Chondrocyte (in vitro differentiated cells): ENCODE measurements around the gene PRUNE2. TPM values are rescaled to one million over a fixed set of nuclear protein-coding genes. Genes with fewer than 3 reads are reported as not detected.

Experiments used
- DNase-seq: peaks from one replicate; pipeline ENCODE4 v3.0.0; 2021; ENCODE audit warnings: mixed read lengths, low spot score
- H3K27ac Mint-ChIP-seq: one replicate; pipeline ENCODE4 v1.8.0; 2021; ENCODE audit warnings: mild to moderate bottlenecking, moderate library complexity, mixed read lengths; ENCODE audit not compliant: unreplicated experiment
- H3K27me3 Mint-ChIP-seq: 2 replicates; pipeline ENCODE4 v1.8.0; 2021; ENCODE audit warnings: low read depth, mixed read lengths
- H3K36me3 Mint-ChIP-seq: 2 replicates; pipeline ENCODE4 v1.8.0; 2021; ENCODE audit warnings: low read depth, mixed read lengths
- H3K4me1 Mint-ChIP-seq: 2 replicates; pipeline ENCODE4 v1.8.0; 2021; ENCODE audit warnings: low read depth, mild to moderate bottlenecking, mixed read lengths
- H3K4me3 Mint-ChIP-seq: one replicate; pipeline ENCODE4 v1.8.0; 2021; ENCODE audit warnings: mild to moderate bottlenecking, moderate library complexity, mixed read lengths; ENCODE audit not compliant: unreplicated experiment
- H3K9me3 Mint-ChIP-seq: 2 replicates; pipeline ENCODE4 v1.8.0; 2021; ENCODE audit warnings: low read depth, mixed read lengths
- total RNA-seq: library from RNA; stranded (reverse); gene quantifications from 3 replicates; pipeline ENCODE4 v1.2.1, GENCODE V29; 2021
- TF ChIP-seq, protein P1 (sequence below): fragments of 200-600 bp; sonication (generic); IDR thresholded peaks from 2 replicates; pipeline ENCODE4 v1.5.0; 2021; ENCODE audit warnings: antibody characterized with exemption, mild to moderate bottlenecking, moderate library complexity

PRUNE2 gene
- total RNA-seq, 1 donor from 2014 or later: 10.5 TPM

DNA sequence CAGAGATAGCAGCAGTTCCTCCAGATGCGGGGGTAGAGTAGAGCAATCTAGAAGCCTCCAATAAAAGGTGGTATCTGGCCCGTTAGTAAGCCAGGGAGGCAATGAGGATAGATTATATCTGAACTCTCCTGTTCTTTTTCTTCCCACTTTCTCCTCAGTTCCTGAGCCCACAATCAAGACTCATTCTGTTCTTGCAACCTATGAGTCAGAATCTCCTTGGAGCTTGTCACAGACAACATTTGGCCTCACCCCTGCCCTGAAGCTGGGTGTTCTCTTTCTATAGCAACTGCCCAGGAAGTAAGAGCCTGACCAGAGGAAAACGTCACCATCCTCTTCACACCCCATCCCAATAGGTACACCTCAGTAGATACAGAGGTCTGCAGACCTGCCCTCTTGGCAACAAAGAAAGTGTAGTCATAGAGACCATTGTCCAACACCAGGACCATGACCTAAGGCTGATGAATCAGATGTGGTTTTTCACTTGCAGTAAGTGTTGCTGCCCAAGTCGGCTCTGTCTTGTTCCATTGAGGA, 218.0 kb downstream of the PRUNE2 start:
- H3K9me3 Mint-ChIP-seq: no peaks in the 10 kb centered on the region
- no peak overlapping the region for H3K27ac Mint-ChIP-seq
- peaks cover 6% of the 10 kb centered on the region for H3K4me1 Mint-ChIP-seq
- TF ChIP-seq, protein P1, sequence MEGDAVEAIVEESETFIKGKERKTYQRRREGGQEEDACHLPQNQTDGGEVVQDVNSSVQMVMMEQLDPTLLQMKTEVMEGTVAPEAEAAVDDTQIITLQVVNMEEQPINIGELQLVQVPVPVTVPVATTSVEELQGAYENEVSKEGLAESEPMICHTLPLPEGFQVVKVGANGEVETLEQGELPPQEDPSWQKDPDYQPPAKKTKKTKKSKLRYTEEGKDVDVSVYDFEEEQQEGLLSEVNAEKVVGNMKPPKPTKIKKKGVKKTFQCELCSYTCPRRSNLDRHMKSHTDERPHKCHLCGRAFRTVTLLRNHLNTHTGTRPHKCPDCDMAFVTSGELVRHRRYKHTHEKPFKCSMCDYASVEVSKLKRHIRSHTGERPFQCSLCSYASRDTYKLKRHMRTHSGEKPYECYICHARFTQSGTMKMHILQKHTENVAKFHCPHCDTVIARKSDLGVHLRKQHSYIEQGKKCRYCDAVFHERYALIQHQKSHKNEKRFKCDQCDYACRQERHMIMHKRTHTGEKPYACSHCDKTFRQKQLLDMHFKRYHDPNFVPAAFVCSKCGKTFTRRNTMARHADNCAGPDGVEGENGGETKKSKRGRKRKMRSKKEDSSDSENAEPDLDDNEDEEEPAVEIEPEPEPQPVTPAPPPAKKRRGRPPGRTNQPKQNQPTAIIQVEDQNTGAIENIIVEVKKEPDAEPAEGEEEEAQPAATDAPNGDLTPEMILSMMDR: no peak
- H3K36me3 Mint-ChIP-seq: no peaks in the 10 kb centered on the region
- H3K4me3 Mint-ChIP-seq: no peak overlapping the region
- DNase-seq: no peak
- H3K27me3 Mint-ChIP-seq: peaks cover 18% of the 10 kb centered on the region

DNA sequence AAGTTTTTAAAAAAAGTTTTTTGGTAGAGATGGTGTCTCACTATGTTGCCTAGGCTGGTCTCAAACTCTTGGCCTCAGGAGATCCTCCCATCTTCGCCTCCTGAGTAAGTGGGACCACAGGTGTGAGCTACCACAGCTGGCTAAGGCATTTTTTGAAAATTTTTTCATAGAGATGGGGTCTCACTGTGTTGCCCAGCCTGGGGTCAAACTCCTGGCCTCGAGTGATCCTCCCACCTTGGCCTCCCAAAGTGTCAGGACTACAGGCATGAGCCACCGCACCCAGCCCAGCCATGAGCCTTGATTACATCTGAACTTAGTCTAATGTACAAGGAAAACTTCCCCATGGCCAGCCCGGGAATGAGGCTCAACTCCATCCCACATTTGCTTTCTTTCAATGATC, 219.2 kb downstream of the PRUNE2 start:
- TF ChIP-seq, protein P1: no peak
- peaks cover 13% of the 10 kb centered on the region for H3K27me3 Mint-ChIP-seq
- no peak overlapping the region for H3K27ac Mint-ChIP-seq
- no peaks in the 10 kb centered on the region for H3K36me3 Mint-ChIP-seq
- no peak for DNase-seq
- H3K4me3 Mint-ChIP-seq: no peak overlapping the region
- no peaks in the 10 kb centered on the region for H3K9me3 Mint-ChIP-seq
- peaks cover 6% of the 10 kb centered on the region for H3K4me1 Mint-ChIP-seq

DNA sequence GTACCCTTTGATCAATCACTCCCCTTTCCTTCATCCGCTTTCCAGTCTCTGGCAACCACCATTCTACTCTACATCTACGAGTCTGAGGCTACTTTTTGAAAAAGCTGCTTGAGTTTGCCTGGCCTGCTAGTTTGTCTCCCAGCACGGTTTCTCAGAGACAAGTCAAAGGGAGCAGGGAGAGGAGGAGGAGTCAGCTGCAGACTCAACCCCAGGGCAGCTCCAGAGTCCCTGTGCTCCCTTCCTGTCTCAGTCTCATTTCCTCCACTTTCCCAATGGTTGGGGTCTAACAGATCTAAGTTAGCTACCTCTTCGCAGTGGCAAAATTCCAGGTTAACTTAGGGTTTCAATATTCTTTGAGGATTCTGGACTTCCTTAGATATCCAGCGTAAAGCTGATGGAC, 221.7 kb downstream of the PRUNE2 start:
- no peak for DNase-seq
- Mint-ChIP-seq H3K4me3 (no peak overlapping the region), H3K4me1 (peaks cover 6% of the 10 kb centered on the region), H3K27me3 (peaks cover 1% of the 10 kb centered on the region), H3K27ac (no peak overlapping the region), H3K9me3 (no peaks in the 10 kb centered on the region), H3K36me3 (no peaks in the 10 kb centered on the region)
- TF ChIP-seq, protein P1: no peak

DNA sequence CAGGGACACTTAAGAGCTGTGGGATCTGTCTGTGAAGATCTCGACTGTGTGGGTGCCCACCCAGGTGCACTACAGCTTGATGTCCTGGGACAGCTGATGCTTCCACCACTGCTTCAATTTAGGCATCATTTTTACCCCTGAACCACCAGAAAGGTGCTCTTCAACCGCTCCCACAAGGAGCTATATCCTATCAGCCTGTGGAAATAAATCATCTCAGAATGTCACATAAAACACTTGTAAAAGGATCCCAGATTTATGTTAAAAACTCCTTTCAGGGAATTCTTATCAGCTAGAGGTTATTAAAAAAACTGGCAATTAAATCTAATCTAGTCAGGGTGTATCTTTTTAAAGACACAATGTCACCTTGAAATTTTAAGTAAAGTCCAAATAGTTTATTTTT, 224.4 kb downstream of the PRUNE2 start:
- Mint-ChIP-seq H3K4me3 (no peak overlapping the region), H3K36me3 (no peaks in the 10 kb centered on the region), H3K27ac (no peak overlapping the region), H3K27me3 (no peaks in the 10 kb centered on the region), H3K4me1 (peaks cover 3% of the 10 kb centered on the region), H3K9me3 (no peaks in the 10 kb centered on the region)
- no peak for DNase-seq
- TF ChIP-seq, protein P1: no peak

DNA sequence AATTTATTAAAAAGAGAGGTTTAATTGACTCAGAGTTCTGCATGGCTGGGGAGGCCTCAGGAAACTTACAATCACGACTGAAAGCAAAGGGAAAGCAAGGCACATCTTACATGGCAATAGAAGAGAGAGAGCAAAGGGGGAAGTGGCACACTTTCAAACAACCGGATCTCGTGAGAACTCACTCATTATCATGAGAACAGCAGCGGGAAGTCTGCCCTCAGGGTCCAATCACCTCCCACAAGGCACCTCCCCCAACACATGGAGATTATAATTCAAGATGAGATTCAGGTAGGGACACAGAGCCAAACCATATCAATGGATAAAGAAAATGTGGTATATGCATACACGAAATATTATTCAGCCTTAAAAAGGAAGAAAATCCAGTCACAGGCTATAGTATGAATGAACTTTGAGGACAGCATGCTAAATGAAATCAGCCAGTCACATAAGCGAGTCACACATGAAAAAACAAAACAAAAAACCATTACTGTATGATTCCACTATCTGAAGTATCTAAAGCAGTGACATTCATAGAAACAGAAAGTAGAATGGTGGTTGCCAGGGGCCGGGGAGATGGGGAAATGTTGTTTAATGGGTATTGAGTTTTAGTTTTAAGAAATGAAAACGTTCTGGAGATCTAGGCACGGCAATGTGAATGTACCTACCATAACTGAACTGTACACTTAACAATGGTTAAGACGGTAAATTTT, 225.0 kb downstream of the PRUNE2 start:
- DNase-seq: no peak
- H3K27me3 Mint-ChIP-seq: no peaks in the 10 kb centered on the region
- TF ChIP-seq, protein P1: no peak
- no peaks in the 10 kb centered on the region for H3K9me3 Mint-ChIP-seq
- H3K27ac Mint-ChIP-seq: no peak overlapping the region
- no peak overlapping the region for H3K4me3 Mint-ChIP-seq
- H3K4me1 Mint-ChIP-seq: peaks cover 3% of the 10 kb centered on the region
- H3K36me3 Mint-ChIP-seq: no peaks in the 10 kb centered on the region
